ENCODE measurements around the gene GPD2.

DNA sequence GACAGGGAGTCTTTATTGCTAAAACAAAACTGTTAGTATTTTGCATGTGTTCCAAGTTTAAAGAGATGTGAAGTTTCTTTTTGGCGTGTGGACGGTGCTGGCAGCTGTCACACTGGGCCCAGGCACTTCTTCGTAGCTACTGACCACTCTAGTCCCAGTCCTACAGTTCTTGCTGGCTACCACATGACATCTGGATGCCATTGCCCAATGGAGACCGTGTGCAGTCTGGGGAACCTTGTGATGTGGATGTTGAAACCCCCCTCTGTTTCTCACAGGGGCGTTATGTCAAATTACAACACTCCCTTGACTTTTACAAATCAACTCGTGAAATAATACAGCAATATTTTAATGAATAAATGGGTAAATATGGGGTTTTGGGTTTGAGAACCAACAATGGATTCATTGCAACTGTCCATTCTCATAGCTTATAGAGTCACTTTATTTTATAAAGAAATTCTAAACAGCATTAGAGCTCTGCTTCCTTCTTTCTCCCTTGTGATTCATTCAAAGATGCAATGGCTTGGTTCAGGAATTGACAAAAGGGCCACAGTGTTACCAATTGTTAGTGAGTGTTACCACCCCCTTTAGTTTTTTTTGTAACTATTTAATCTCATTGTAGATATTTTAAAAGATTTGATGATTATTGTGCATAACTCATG, 1.2 kb downstream of the GPD2 start:
- TF ChIP-seq, protein P1, sequence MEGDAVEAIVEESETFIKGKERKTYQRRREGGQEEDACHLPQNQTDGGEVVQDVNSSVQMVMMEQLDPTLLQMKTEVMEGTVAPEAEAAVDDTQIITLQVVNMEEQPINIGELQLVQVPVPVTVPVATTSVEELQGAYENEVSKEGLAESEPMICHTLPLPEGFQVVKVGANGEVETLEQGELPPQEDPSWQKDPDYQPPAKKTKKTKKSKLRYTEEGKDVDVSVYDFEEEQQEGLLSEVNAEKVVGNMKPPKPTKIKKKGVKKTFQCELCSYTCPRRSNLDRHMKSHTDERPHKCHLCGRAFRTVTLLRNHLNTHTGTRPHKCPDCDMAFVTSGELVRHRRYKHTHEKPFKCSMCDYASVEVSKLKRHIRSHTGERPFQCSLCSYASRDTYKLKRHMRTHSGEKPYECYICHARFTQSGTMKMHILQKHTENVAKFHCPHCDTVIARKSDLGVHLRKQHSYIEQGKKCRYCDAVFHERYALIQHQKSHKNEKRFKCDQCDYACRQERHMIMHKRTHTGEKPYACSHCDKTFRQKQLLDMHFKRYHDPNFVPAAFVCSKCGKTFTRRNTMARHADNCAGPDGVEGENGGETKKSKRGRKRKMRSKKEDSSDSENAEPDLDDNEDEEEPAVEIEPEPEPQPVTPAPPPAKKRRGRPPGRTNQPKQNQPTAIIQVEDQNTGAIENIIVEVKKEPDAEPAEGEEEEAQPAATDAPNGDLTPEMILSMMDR (IDR thresholded peaks at IDR 0.05; ENCODE audit: poor library complexity, severe bottlenecking) = no peak
- TF ChIP-seq REST (IDR thresholded peaks at IDR 0.05; ENCODE audit: borderline replicate concordance) (no peak), EP300 (conservative IDR thresholded peaks at IDR 0.05; ENCODE audit: poor library complexity, severe bottlenecking) (no peak), POLR2AphosphoS5 (IDR thresholded peaks at IDR 0.05) (no peak), TAF1 (IDR thresholded peaks at IDR 0.05; ENCODE audit: low read depth) (no peak)
